Ovary (tissue), 9 donors: ENCODE data around the gene AGO4. TPM values are rescaled to one million over a fixed set of nuclear protein-coding genes. Genes with fewer than 3 reads are reported as not detected.
"Not testable (repeated sequence)": the region's sequence is repeated elsewhere in the genome, so short reads cannot be mapped to it uniquely, and the experiment has no call there.

Experiments
- DNase-seq, 5 donors: peaks; one replicate each; pipeline ENCODE4 v3.0.0-alpha.2; 2019 to 2020
- H3K27ac ChIP-seq, 2 donors: fragments of 200-600 bp; one replicate each; pipeline versions ENCODE4 v1.5.1 to v1.8.0; 2019 to 2022
- H3K27me3 ChIP-seq: fragments of 200-600 bp; one replicate; pipeline ENCODE4 v1.8.0; 2022
- H3K36me3 ChIP-seq: fragments of 200-600 bp; sonication (generic); one replicate; pipeline ENCODE4 v1.5.1; 2019
- H3K4me1 ChIP-seq: one replicate; pipeline ENCODE4 v1.8.1; 2013; ENCODE audit warnings: mild to moderate bottlenecking, moderate library complexity; ENCODE audit not compliant: insufficient read depth
- H3K4me3 ChIP-seq: fragments of 200-600 bp; sonication (generic); one replicate; pipeline ENCODE4 v1.5.1; 2017
- H3K9me3 ChIP-seq, 2 donors: fragments of 200-600 bp in 1 of 2; sonication (generic) in 1 of 2; one replicate each; pipeline versions ENCODE4 v1.5.1 to v1.8.1; 2013 to 2019; ENCODE audit warnings: mild to moderate bottlenecking in 1 of 2, moderate library complexity in 1 of 2
- CTCF ChIP-seq, 3 donors: fragments of 450-650 bp in 2 of 3; fragments of 200-600 bp in 1 of 3; IDR thresholded peaks; one replicate each; pipeline versions ENCODE4 v1.5.1 to v1.8.0; 2016 to 2022; ENCODE audit warnings: antibody characterized with exemption in 3 of 3, mild to moderate bottlenecking in 1 of 3
- EP300 ChIP-seq: sonication (generic); formaldehyde crosslinking; IDR thresholded peaks from one replicate; pipeline ENCODE4 v1.6.1; 2017; ENCODE audit warnings: antibody characterized with exemption
- POLR2A ChIP-seq: fragments of 450-650 bp; IDR thresholded peaks from one replicate; pipeline ENCODE4 v1.6.1; 2017; ENCODE audit warnings: antibody characterized with exemption, mild to moderate bottlenecking, moderate library complexity
- WGBS, 3 donors: extraction: QIAGEN DNeasy Blood & Tissue Kit in 1 of 3; methylation state at CpG; one replicate each; pipeline versions ENCODE4 v1.1.5 to v1.1.7; 2013 to 2017; 5-methylcytosine and 5-hydroxymethylcytosine counted together
- intact Hi-C, 4 donors: fragments of 100-400 bp; cut with DNase I; formaldehyde crosslinking; loops; one replicate each; pipeline versions ENCODE4 v1.11.0 to v1.15.1; 2022 to 2023
- polyA plus RNA-seq, 2 donors: library from polyadenylated mRNA; stranded (reverse); fragments of 200-250 nt in 1 of 2; fragments of 350-450 nt in 1 of 2; fragmentation: Illumina TruSeq in 1 of 2; extraction: RNeasy Lipid Tissue Mini Kit (QIAGEN cat#74804) in 1 of 2; gene quantifications; one replicate each; pipeline ENCODE4 v1.2.3, GENCODE V29; 2013 to 2014
- total RNA-seq, 7 donors: library from RNA; depleted of rRNA in 2 of 7; stranded (reverse); fragments of >200 nt in 2 of 7; fragmentation: NEBNext Ultra II Directional in 3 of 7; extraction: Animal tissue kit (Norgen Biotek cat#: 25700) in 3 of 7; gene quantifications; one replicate each; pipeline versions ENCODE4 v1.1.0 to v1.2.4, GENCODE V29; 2016 to 2023
- donor health status: DM: no; HTN: no; CAD: no; lungs with moderate emphysema.
- donor health status: DM: no; HTN: no; CAD: no.
- donor health status: Bipolar disorder and iron deficiency.
- donor health status: DM: yes; HTN: yes; CAD: no.
- donor health status: DM: no; HTN: no; CAD: no.
- donor health status: DM: yes; HTN: yes; CAD: no.

AGO4 gene
- total and polyA plus RNA-seq, 9 donors: 6.5 to 14.3 (median 9.9) TPM

GRCh38 chr1:35864813-35865212 lies 57.0 kb downstream of the AGO4 start:
- H3K9me3 ChIP-seq: no peaks in the 10 kb centered on the region
- DNase-seq: no peak
- WGBS, 3 donors: 86 to 90% (median 88%) methylated on average over 5 of the region's 5 CpGs
- H3K27ac ChIP-seq: no peak overlapping the region
- intact Hi-C loops: no loop called here
- no peaks in the 10 kb centered on the region for H3K27me3 ChIP-seq
- H3K4me1 ChIP-seq: no peaks in the 10 kb centered on the region
- TF ChIP-seq EP300: no peak
- no peaks in the 10 kb centered on the region for H3K36me3 ChIP-seq
- no peak overlapping the region for H3K4me3 ChIP-seq

GRCh38 chr1:35866991-35867390 lies 59.2 kb downstream of the AGO4 start:
- no peak overlapping the region for H3K27ac ChIP-seq
- H3K36me3 ChIP-seq: no peaks in the 10 kb centered on the region
- H3K4me1 ChIP-seq: no peaks in the 10 kb centered on the region
- no peak overlapping the region for H3K4me3 ChIP-seq
- no peak for TF ChIP-seq POLR2A
- no peaks in the 10 kb centered on the region for H3K27me3 ChIP-seq
- H3K9me3 ChIP-seq: no peaks in the 10 kb centered on the region
- WGBS, 3 donors: 69 to 80% (median 79%) methylated on average over 3 of the region's 3 CpGs
- no peak for DNase-seq
- intact Hi-C loops: no loop called here

- H3K27me3 ChIP-seq, H3K4me1 ChIP-seq, intact Hi-C loops, H3K4me3 ChIP-seq, H3K9me3 ChIP-seq, H3K36me3 ChIP-seq, H3K27ac ChIP-seq: not testable (repeated sequence)
- WGBS, 3 donors: 86 to 90% (median 88%) methylated on average over 34 of the region's 34 CpGs
- DNase-seq: peak in 1 of 5 donors; percentile 11
These were observed 61.6 kb downstream of the AGO4 start for GRCh38 chr1:35869245-35869950.

GRCh38 chr1:35870651-35871309 lies 63.0 kb downstream of the AGO4 start:
- no peak for DNase-seq
- Histone ChIP-seq H3K4me3 (no peak overlapping the region), H3K36me3 (no peaks in the 10 kb centered on the region), H3K27me3 (no peaks in the 10 kb centered on the region), H3K27ac (no peak overlapping the region), H3K4me1 (no peaks in the 10 kb centered on the region), H3K9me3 (no peaks in the 10 kb centered on the region)
- TF ChIP-seq POLR2A (no peak), CTCF (IDR thresholded peaks at IDR 0.05) (no peak), EP300 (no peak)
- intact Hi-C loops: no loop called here
- 69 to 86% (median 75%) methylated on average over 2 of the region's 2 CpGs for WGBS, 3 donors

- WGBS, 3 donors: 76 to 87% (median 83%) methylated on average over 4 of the region's 4 CpGs
- H3K4me3 ChIP-seq: no peak overlapping the region
- H3K36me3 ChIP-seq: no peaks in the 10 kb centered on the region
- intact Hi-C loops: no loop called here
- H3K4me1 ChIP-seq: no peaks in the 10 kb centered on the region
- no peak for TF ChIP-seq CTCF (IDR thresholded peaks at IDR 0.05)
- no peak overlapping the region for H3K27ac ChIP-seq
- DNase-seq: no peak
- H3K27me3 ChIP-seq: no peaks in the 10 kb centered on the region
- no peaks in the 10 kb centered on the region for H3K9me3 ChIP-seq
These were observed 65.5 kb downstream of the AGO4 start for GRCh38 chr1:35873243-35873750.

GRCh38 chr1:35874115-35874514 lies 66.3 kb downstream of the AGO4 start:
- intact Hi-C loops, H3K36me3 ChIP-seq, H3K9me3 ChIP-seq, H3K27me3 ChIP-seq, H3K27ac ChIP-seq, DNase-seq, H3K4me1 ChIP-seq, H3K4me3 ChIP-seq: not testable (repeated sequence)
- 77 to 90% (median 78%) methylated on average over 4 of the region's 4 CpGs for WGBS, 3 donors
